ENCODE results near the gene ECHDC1.

The ECHDC1 gene

DNA sequence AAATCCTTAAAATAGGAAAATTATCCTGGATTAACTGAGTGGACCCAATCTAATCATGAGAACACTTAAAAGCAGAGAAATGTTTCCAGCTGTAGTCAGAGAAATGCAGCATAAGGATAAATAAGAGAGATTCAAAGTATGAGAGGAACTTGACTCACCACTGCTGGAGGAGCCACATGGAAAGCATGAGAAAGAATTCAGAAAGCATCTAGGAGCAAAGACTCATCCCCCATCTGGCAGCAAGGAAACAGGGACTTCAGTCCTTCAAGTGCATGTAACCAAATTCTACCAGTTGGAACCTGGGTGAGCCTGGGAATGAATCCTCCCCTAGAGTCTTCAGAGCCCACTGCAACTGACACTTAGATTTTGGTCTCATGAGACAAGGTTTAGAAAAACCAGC is 43.0 kb downstream of the ECHDC1 start:
- TF ChIP-seq, protein P1, sequence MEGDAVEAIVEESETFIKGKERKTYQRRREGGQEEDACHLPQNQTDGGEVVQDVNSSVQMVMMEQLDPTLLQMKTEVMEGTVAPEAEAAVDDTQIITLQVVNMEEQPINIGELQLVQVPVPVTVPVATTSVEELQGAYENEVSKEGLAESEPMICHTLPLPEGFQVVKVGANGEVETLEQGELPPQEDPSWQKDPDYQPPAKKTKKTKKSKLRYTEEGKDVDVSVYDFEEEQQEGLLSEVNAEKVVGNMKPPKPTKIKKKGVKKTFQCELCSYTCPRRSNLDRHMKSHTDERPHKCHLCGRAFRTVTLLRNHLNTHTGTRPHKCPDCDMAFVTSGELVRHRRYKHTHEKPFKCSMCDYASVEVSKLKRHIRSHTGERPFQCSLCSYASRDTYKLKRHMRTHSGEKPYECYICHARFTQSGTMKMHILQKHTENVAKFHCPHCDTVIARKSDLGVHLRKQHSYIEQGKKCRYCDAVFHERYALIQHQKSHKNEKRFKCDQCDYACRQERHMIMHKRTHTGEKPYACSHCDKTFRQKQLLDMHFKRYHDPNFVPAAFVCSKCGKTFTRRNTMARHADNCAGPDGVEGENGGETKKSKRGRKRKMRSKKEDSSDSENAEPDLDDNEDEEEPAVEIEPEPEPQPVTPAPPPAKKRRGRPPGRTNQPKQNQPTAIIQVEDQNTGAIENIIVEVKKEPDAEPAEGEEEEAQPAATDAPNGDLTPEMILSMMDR (conservative IDR thresholded peaks at IDR 0.05; ENCODE audit: low read length), result no peak
- TF ChIP-seq EZH2phosphoT487 (IDR thresholded peaks at IDR 0.05; ENCODE audit: borderline replicate concordance), result no peak
- no peak overlapping the region for H3K4me3 ChIP-seq (ENCODE audit: low read length, poor library complexity, severe bottlenecking)

DNA sequence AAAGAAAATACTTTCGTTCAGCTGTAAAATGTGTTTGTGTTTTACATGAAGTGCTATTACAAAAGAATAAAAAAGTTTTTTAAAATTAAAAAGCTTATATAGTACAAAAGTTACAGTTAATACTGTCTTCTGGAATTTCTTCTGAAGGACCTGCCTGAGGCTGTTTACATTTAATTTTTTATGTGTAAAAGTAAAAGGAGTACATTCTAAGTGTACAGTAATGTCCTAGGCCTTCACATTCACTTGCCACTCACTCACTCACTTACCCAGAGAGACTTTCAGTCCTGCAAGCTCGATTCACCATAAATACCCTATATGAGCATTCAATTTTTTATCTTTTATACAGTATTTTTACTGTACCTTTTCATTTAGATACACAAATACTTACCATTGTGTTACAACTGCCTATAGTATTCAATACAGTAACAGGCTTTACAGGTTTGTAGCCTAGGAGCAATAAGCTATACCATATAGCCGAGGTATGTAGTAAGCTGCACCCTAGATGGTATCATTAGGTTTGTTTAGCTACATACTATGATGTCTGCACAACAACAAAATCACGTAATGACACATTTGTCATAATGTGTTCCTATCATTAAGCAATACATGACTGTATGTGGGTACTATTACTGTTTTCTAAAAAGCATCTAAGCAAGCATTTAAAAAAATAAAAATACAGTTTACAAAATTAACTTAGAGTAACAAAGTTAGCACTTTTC is 43.7 kb downstream of the ECHDC1 start:
- no peak for TF ChIP-seq EZH2phosphoT487 (IDR thresholded peaks at IDR 0.05; ENCODE audit: borderline replicate concordance)
- TF ChIP-seq, protein P1 (conservative IDR thresholded peaks at IDR 0.05; ENCODE audit: low read length), result no peak
- Histone ChIP-seq H3K9me2 (replicated peaks; ENCODE audit: low read depth, low read length) (no peaks in the 10 kb centered on the region), H3K79me2 (ENCODE audit: insufficient read depth, low read length) (peaks cover 27% of the 10 kb centered on the region; the same call in 1 of the 2 replicates), H4K20me1 (ENCODE audit: insufficient read depth, low read length, poor library complexity, severe bottlenecking) (no peaks in the 10 kb centered on the region), H3K27me3 (ENCODE audit: insufficient read depth, low read length, poor library complexity, severe bottlenecking) (no peaks in the 10 kb centered on the region), H2AFZ (ENCODE audit: low read length) (no peak overlapping the region), H3K4me3 (ENCODE audit: low read length, poor library complexity, severe bottlenecking) (no peak overlapping the region), H3K9me3 (ENCODE audit: insufficient read depth, low read depth, low read length) (no peaks in the 10 kb centered on the region), H3K4me1 (ENCODE audit: insufficient read depth, low read length, poor library complexity, severe bottlenecking) (no peaks in the 10 kb centered on the region), H3K36me3 (ENCODE audit: insufficient read depth, low read length) (peaks cover 16% of the 10 kb centered on the region), H3K9ac (ENCODE audit: low read depth, low read length, poor library complexity, severe bottlenecking) (no peak overlapping the region), H3K4me2 (ENCODE audit: low read depth, low read length, poor library complexity, severe bottlenecking) (no peak overlapping the region), H3F3A (ENCODE audit: low read depth) (no peaks in the 10 kb centered on the region)

More for the DNA sequence above, 43.0 kb downstream of the ECHDC1 start:
- no peak overlapping the region for H2AFZ ChIP-seq (ENCODE audit: low read length)
- H3K4me2 ChIP-seq (ENCODE audit: low read depth, low read length, poor library complexity, severe bottlenecking), result no peak overlapping the region
- H3K9me3 ChIP-seq (ENCODE audit: insufficient read depth, low read depth, low read length), result no peaks in the 10 kb centered on the region
- no peaks in the 10 kb centered on the region for H3F3A ChIP-seq (ENCODE audit: low read depth)
- H3K4me1 ChIP-seq (ENCODE audit: insufficient read depth, low read length, poor library complexity, severe bottlenecking), result no peaks in the 10 kb centered on the region
- peaks cover 15% of the 10 kb centered on the region for H3K36me3 ChIP-seq (ENCODE audit: insufficient read depth, low read length)
- H4K20me1 ChIP-seq (ENCODE audit: insufficient read depth, low read length, poor library complexity, severe bottlenecking), result no peaks in the 10 kb centered on the region
- no peaks in the 10 kb centered on the region for H3K27me3 ChIP-seq (ENCODE audit: insufficient read depth, low read length, poor library complexity, severe bottlenecking)
- H3K9me2 ChIP-seq (replicated peaks; ENCODE audit: low read depth, low read length), result no peaks in the 10 kb centered on the region
- no peak overlapping the region for H3K9ac ChIP-seq (ENCODE audit: low read depth, low read length, poor library complexity, severe bottlenecking)
- H3K79me2 ChIP-seq (ENCODE audit: insufficient read depth, low read length), result peaks cover 33% of the 10 kb centered on the region; the same call in 1 of the 2 replicates

DNA sequence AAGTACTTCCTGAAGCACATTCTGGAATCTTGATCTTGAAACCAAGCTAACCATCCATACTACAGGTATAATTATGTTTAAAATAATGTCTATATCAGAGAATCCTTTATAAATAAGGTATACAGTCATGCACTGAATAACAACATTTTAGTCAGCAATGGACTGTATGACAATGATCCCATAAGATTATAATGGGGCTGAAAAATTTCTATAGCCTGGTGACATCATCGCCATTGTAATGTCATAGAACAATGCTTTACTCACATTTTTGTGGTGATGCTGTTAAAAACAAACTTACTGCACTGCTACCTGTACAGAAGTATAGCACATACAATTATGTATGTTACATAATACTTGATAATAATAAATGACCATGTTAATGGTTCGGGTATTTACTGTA is 44.9 kb downstream of the ECHDC1 start:
- H3K27me3 ChIP-seq (ENCODE audit: insufficient read depth, low read length, poor library complexity, severe bottlenecking), result no peaks in the 10 kb centered on the region
- no peaks in the 10 kb centered on the region for H4K20me1 ChIP-seq (ENCODE audit: insufficient read depth, low read length, poor library complexity, severe bottlenecking)
- no peak overlapping the region for H2AFZ ChIP-seq (ENCODE audit: low read length)
- H3K9me2 ChIP-seq (replicated peaks; ENCODE audit: low read depth, low read length), result no peaks in the 10 kb centered on the region
- no peak overlapping the region for H3K9ac ChIP-seq (ENCODE audit: low read depth, low read length, poor library complexity, severe bottlenecking)
- peaks cover 15% of the 10 kb centered on the region; the same call in 1 of the 2 replicates for H3K79me2 ChIP-seq (ENCODE audit: insufficient read depth, low read length)
- H3K4me3 ChIP-seq (ENCODE audit: low read length, poor library complexity, severe bottlenecking), result no peak overlapping the region
- TF ChIP-seq EZH2phosphoT487 (IDR thresholded peaks at IDR 0.05; ENCODE audit: borderline replicate concordance), result no peak
- TF ChIP-seq, protein P1 (conservative IDR thresholded peaks at IDR 0.05; ENCODE audit: low read length), result no peak
- no peaks in the 10 kb centered on the region for H3K9me3 ChIP-seq (ENCODE audit: insufficient read depth, low read depth, low read length)
- H3K4me1 ChIP-seq (ENCODE audit: insufficient read depth, low read length, poor library complexity, severe bottlenecking), result no peaks in the 10 kb centered on the region
- no peak overlapping the region for H3K4me2 ChIP-seq (ENCODE audit: low read depth, low read length, poor library complexity, severe bottlenecking)
- H3K36me3 ChIP-seq (ENCODE audit: insufficient read depth, low read length), result peaks cover 15% of the 10 kb centered on the region
- H3F3A ChIP-seq (ENCODE audit: low read depth), result no peaks in the 10 kb centered on the region
